G401 (cell line): ENCODE measurements around the gene TPM2. TPM values are rescaled to one million over a fixed set of nuclear protein-coding genes. Genes with fewer than 3 reads are reported as not detected.
A peak's percentile ranks its signal among the peaks of the same experiment; 100 is the strongest.

Source experiments
- DNase-seq: peaks from one replicate; pipeline ENCODE4 v3.0.0-alpha.2; 2015; ENCODE audit warnings: low spot score
- in situ Hi-C: cut with HindIII; loops from 2 replicates; pipeline ENCODE4 v1.10.0; 2016; ENCODE audit warnings: low sequenced_read_pairs, mixed read lengths
- total RNA-seq: library from RNA; depleted of rRNA; stranded (reverse); fragments of >200 nt; shearing (Covaris generic); gene quantifications from 2 replicates; pipeline ENCODE4 v1.2.3, GENCODE V29; 2014

The TPM2 gene
- total RNA-seq, 1 experiment from 2014 or later = 439 TPM

GRCh38 chr9:35723426-35723825 lies 33.7 kb upstream of the TPM2 start:
- in situ Hi-C loops = no loop called here
- DNase-seq = no peak

- in situ Hi-C loops = no loop called here
- DNase-seq = no peak
Observed at GRCh38 chr9:35719546-35719945, 29.8 kb upstream of the TPM2 start.

- no peak for DNase-seq
- in situ Hi-C loops = no loop called here
Observed at GRCh38 chr9:35718721-35719511, 29.2 kb upstream of the TPM2 start.

- in situ Hi-C loops = no loop called here
- no peak for DNase-seq
Observed at GRCh38 chr9:35717132-35717870, 27.6 kb upstream of the TPM2 start.

- in situ Hi-C loops = no loop called here
- peak; percentile 96 for DNase-seq
Observed at GRCh38 chr9:35716230-35716629, 26.5 kb upstream of the TPM2 start.

- DNase-seq = no peak
- in situ Hi-C loops = no loop called here
Observed at GRCh38 chr9:35714579-35715252, 25.0 kb upstream of the TPM2 start.

- in situ Hi-C loops = no loop called here
- DNase-seq = peak; percentile 77
Observed at GRCh38 chr9:35714123-35714522, 24.4 kb upstream of the TPM2 start.

GRCh38 chr9:35713578-35713977 lies 23.9 kb upstream of the TPM2 start:
- no peak for DNase-seq
- in situ Hi-C loops = no loop called here

- in situ Hi-C loops = no loop called here
- no peak for DNase-seq
Observed at GRCh38 chr9:35712762-35713400, 23.2 kb upstream of the TPM2 start.

GRCh38 chr9:35711501-35712428 lies 22.0 kb upstream of the TPM2 start:
- in situ Hi-C loops = no loop called here
- DNase-seq = no peak

GRCh38 chr9:35710818-35711500 lies 21.2 kb upstream of the TPM2 start:
- in situ Hi-C loops = no loop called here

GRCh38 chr9:35708146-35708545 lies 18.4 kb upstream of the TPM2 start:
- no peak for DNase-seq
- in situ Hi-C loops = no loop called here

More at GRCh38 chr9:35710818-35711500, 21.2 kb upstream of the TPM2 start:
- DNase-seq = no peak

GRCh38 chr9:35706951-35707350 lies 17.2 kb upstream of the TPM2 start:
- DNase-seq = no peak
- in situ Hi-C loops = no loop called here

GRCh38 chr9:35705836-35706430 lies 16.2 kb upstream of the TPM2 start:
- peak; percentile 93 for DNase-seq
- in situ Hi-C loops = no loop called here

GRCh38 chr9:35705372-35705771 lies 15.6 kb upstream of the TPM2 start:
- in situ Hi-C loops = no loop called here
- DNase-seq = no peak

GRCh38 chr9:35703906-35704672 lies 14.4 kb upstream of the TPM2 start:
- in situ Hi-C loops = no loop called here

GRCh38 chr9:35702696-35703095 lies 13.0 kb upstream of the TPM2 start:
- in situ Hi-C loops = no loop called here
- no peak for DNase-seq

More at GRCh38 chr9:35703906-35704672, 14.4 kb upstream of the TPM2 start:
- no peak for DNase-seq
